NCI-H345 treated with DMSO at 0.1 percent for 48 hours (cell line): Measurements from ENCODE around the gene CELSR1.
"Not testable (repeated sequence)": the region's sequence is repeated elsewhere in the genome, so short reads cannot be mapped to it uniquely, and the experiment has no call there.

Experiments used
- DNase-seq: peaks from one replicate; lab custom pipeline; 2025; ENCODE audit not compliant: unreplicated experiment; lab: John Stamatoyannopoulos, UW

Gene CELSR1

GRCh38 chr22:46486996-46487717 lies 50.3 kb downstream of the CELSR1 start:
- no peak for DNase-seq

GRCh38 chr22:46484861-46485595 lies 52.4 kb downstream of the CELSR1 start:
- DNase-seq, result no peak

GRCh38 chr22:46484156-46484860 lies 53.1 kb downstream of the CELSR1 start:
- no peak for DNase-seq

- DNase-seq, result no peak
These were observed 54.1 kb downstream of the CELSR1 start for GRCh38 chr22:46483353-46483752.

- DNase-seq, result no peak
These were observed 55.3 kb downstream of the CELSR1 start for GRCh38 chr22:46482056-46482675.

- DNase-seq, result no peak
These were observed 56.0 kb downstream of the CELSR1 start for GRCh38 chr22:46481386-46481785.

GRCh38 chr22:46480396-46480795 lies 57.0 kb downstream of the CELSR1 start:
- DNase-seq, result no peak

GRCh38 chr22:46479046-46479445 lies 58.4 kb downstream of the CELSR1 start:
- no peak for DNase-seq

- no peak for DNase-seq
These were observed 59.3 kb downstream of the CELSR1 start for GRCh38 chr22:46478083-46478551.

- DNase-seq, result no peak
These were observed 60.9 kb downstream of the CELSR1 start for GRCh38 chr22:46476547-46476941.

GRCh38 chr22:46473896-46474557 lies 63.4 kb downstream of the CELSR1 start:
- no peak for DNase-seq

GRCh38 chr22:46473021-46473779 lies 64.2 kb downstream of the CELSR1 start:
- no peak for DNase-seq

- no peak for DNase-seq
These were observed 64.8 kb downstream of the CELSR1 start for GRCh38 chr22:46472722-46473016.

- no peak for DNase-seq
These were observed 65.3 kb downstream of the CELSR1 start for GRCh38 chr22:46471901-46472721.

- not testable (repeated sequence) for DNase-seq
These were observed 66.1 kb downstream of the CELSR1 start for GRCh38 chr22:46471330-46471729.

- no peak for DNase-seq
These were observed 67.7 kb downstream of the CELSR1 start for GRCh38 chr22:46469711-46470110.

- DNase-seq, result no peak
These were observed 70.4 kb downstream of the CELSR1 start for GRCh38 chr22:46467006-46467405.

- no peak for DNase-seq
These were observed 71.2 kb downstream of the CELSR1 start for GRCh38 chr22:46466255-46466676.

- no peak for DNase-seq
These were observed 71.6 kb downstream of the CELSR1 start for GRCh38 chr22:46465793-46466192.
